NCI-H82 treated with DMSO at 0.1 percent for 48 hours (cell line): Measurements from ENCODE around the gene PROP1.
"Not testable (repeated sequence)": the region's sequence is repeated elsewhere in the genome, so short reads cannot be mapped to it uniquely, and the experiment has no call there.

Source experiments
- DNase-seq: peaks from one replicate; lab custom pipeline; 2025; ENCODE audit not compliant: unreplicated experiment; lab: John Stamatoyannopoulos, UW

PROP1 gene

DNA sequence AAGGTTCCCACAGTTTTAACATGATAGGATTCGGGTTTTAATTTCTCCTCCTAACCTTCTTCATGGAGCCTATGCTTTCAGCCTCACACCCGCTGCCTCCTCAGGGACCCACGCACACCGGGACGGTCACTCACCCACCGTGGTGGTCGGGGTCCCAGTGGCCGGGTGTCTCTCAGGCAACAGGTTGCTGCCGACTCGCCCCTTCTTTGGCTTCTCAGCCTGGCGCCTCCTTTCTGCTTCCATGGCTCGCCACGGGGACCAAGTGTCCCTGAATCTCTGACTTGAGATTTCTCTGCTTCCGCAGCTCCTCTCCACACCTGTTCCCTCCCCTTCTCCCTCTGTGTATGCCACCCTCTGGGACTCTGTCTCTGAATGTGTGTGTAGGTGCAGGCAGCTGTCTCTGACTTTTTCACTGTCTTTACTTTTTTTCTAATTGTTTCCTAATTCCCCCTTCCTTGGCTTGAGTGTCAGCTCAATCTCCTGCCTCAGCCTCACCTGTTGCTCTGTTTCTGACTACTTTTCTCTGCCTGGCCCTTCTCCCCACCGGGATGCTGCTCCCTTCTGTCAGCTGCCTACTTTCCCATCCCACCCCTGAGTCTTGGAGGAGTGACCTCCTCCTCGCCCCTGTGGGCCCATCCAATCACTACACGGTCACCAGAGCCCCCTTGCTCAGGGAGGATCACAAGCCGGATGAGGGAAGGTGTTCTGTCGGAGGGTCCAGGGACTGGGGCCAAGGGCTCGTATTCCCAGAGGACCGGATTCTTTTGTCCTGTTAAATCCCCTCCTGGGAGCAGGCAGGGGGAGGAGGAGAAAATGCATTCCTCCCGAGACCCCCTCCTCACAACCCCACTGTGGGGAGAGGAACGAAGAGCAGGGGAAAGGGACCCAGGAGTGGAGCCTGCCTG lies at the start of gene PROP1:
PROP1 (minus strand) TSS at position 552 of the 905 bp plus-strand sequence; CDS start at position 243, 309 bp downstream.
- DNase-seq, result no peak

DNA sequence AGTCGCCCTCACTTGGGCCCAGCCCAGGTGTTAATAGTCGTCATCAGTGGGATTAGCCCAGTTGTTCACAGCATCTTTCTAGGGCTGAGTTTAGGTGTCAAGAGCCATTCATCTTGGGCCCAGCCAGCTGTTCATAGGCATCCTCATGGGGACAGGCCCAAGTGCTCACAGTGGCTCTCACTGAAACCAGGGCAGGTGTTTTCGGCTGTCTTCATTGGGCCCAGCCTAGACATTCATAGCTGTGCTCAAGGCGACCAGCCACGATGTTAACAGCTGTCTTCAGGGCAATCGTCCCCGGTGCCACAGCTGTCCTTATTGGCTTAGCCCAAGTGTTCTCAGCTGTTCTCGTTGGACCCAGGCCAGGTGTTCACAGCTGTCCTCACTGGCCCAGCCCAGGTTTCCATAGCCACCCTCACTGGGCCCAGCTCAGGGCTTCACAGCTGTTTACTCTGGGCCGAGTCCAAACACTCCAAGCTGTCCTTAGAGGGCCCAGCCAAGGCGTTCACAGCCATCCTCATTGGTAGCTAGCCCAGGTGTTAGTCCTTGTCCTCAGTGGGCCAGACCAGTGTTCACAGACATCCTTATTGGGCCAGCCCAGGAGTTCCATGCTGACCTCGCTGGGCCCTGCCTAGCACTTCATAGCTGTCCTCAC lies 23.5 kb upstream of the PROP1 start:
- DNase-seq, result not testable (repeated sequence)

DNA sequence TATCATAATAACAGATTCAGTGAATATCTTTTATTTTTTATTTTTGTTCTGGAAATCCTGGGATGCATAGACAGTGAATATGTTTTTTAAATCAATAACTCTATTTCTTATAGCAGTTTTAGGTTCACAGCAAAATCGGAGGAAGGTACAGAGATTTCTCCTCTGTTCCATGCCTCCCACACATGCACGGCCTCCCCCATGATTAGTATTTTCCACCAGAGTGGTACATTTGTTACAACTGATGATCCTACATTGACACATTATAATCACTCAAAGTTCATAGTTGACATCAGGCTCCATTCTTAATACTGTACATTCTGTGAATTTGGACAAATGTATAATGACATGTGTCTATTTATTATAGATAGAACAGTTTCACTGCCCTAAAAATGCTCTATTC lies 16.7 kb upstream of the PROP1 start:
- not testable (repeated sequence) for DNase-seq

DNA sequence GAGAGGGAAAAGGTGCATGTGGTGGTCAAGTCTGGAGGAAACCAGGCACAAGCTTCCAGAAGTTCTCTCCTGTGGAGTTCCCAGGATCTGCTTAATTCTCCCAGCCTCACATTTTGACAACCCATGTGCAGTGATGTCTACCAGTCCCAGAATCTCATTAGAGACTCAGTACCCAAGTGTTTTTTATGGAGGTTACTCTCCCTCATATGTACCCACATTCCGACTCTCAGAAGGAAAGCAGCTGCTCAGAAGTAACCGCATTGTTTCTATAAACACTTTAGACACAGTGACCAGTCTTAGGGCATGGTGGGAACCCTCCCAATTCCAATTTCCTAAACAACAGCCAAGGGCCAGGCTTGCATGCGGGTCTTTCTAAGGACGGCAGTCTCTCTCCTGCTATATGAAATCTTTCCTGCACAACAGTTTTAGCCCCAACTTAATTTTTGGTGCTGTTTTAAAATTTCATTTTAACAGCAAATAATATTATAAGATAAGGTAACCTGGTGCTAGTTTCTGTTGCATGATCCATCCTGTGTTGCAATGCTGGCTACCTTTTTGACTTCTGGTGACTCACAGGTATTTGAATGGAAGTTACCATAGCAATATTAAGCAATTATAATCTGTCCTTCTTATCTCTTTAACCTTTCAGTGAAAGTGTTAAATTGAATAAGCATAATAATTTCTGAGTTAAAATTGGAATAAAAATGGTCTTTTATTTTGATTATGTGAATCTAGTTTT lies 15.9 kb upstream of the PROP1 start:
- not testable (repeated sequence) for DNase-seq

DNA sequence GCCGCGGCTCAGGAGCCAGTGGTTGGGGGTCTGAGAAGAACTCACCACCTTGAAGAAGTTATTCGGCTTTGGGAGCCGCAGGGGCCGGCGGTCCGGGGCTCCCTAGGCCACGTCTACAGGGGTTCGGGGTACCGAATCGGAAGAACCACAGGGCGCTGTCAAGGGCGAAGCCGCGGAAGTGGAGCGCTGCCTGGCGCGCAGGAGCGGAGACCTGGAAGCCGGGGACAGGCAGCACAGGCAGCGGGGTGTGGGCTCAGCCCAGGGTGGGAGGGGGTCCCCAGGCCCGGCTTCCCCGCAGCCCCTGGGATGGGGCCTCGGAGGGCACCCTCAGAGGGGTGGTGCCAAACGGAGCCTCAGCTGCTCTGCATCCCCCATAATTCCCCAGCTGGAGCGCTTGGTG lies 11.2 kb upstream of the PROP1 start:
- DNase-seq, result not testable (repeated sequence)

DNA sequence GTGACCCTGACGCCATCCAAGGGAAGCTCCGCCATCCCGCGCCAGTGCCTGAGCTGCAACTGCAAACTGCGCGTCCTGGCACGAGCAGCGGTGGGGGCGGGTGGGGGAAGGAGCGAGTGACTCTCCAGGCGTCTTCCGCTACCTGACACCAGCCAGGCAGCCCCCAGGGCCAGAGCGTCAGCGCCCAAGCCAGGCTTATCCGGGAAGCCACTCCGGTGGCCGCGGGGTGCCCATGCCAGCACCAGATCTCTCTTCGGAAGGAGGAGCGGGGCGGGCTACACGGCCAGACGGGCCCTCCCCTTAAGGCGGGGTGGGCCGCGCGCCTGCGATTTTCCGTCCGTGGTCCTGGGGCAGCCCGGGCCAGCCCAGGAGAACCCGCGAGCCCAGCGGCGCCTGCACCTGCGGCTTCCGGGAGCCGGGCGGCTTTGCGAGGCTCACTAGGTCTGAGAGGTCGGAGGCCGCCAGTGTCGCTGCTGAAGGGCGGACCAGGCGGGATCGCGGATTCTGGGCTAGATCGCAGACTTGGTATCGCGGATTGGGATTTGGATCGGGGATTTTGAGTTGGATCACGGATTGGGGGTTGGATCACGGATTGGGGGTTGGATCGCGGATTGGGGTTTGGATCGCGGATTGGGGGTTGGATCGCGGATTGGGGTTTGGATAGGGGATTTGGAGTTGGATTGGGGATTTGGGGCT lies 10.6 kb upstream of the PROP1 start:
- not testable (repeated sequence) for DNase-seq

DNA sequence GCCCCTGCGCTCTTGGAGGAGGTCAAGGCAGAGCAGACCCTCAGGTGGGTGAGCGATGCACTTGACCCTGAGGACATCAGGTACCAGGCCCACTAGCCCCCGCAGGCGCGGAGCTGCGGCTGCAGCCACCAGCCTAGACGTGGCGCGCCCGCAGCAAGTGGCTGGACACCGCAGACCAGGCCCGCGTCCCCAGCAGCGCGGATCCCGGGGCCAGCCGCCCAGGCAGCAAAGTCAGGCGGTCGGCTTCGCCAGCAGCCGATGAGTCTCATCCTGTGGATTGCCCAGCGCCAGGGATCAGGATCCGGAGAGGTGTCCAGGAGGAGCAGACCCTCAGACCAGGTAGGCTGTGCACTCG lies 10.1 kb upstream of the PROP1 start:
- DNase-seq, result not testable (repeated sequence)

DNA sequence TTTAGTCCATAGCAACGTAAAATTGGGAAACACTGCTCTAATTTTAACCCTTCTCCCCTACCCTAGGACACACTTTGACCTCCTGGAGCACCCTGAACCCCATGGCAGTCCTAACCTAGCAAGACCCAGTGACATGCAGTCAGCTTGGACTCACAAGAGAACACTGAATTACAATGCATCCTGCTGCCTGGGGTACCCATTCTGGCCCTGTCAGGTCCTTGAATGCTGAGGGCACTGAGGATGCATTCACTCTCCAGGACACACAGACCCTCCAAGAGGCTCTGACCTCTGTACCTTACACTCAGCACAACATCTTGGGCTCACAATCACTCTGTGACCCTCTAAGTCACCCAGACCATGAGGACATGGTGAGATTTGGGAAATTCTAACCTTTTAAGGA lies 1.8 kb upstream of the PROP1 start:
- no peak for DNase-seq

DNA sequence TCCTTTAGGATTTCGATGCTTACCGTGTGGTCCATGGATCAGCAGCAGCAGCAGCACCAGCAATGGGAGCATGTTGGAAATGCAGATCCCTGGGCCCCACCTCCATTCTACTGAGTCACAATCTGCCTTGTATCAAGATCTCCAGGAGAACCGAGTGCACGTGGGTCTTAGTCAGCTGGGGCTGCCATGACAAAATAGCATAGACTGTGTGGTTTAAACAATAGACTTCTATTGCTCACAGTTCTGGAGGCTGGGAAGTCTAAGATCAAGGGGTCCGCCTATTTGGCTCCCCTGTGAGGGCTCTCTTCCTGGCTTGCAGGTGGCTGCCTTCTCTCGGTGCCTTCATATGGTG lies 1.3 kb upstream of the PROP1 start:
- no peak for DNase-seq

DNA sequence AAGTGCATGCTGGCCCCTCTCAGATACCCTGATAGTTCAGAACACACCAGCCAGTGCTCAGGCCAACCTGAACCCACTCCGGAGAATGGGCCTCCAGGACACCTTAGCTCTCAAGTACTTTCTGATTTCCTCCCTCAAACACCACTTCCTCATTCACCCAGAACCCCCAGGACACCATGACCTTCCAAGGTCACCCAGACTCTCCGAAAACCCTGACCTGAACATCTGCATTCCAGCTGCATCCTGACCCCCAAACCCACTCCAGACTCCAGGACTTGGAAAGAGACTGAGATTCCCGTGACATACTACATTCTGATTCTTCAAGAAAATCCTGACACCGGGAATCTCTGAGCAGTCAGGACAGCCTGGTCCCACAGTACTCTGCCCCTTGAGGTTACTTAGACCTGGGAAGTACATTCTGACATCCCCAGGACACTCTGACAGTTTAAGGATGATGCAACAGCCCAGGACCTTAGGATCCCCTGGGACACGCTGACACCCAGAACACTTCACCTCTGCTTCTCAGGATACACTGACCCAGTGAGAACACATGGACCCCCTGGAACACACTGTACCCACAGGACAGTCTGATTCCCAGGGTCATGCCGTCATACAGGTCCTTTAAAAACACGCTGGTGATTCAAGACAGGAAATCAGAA lies 747 bp upstream of the PROP1 start:
- no peak for DNase-seq

DNA sequence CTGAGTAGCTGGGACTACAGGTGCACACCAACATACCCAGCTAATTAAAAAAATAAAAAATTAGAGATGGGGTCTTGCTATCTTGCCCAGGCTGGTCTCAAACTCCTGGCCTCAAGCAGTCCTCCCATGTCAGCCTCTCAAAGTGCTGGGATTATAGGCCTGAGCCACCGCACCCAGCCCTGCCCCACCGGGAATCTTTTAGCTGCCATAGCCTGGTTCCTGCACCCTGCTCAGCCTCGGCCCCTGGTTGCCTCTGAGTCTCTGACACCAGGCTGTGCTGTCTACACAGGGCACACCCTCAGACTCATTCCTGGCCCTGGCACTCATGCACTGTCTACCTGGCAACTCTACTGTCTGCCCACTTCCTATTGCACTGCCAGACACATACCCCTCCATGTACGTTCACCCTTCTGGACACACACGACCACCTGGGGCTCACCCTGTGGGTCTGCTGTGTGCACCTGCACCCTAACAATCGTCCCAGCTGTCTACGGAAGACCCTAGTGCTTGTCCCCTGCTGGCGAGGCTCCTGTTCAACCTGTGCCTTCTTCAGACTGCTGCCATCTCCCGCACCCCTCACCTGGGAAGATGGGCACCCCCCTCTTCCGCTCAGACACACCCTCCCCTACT lies 1.4 kb downstream of the PROP1 start:
- DNase-seq, result no peak

DNA sequence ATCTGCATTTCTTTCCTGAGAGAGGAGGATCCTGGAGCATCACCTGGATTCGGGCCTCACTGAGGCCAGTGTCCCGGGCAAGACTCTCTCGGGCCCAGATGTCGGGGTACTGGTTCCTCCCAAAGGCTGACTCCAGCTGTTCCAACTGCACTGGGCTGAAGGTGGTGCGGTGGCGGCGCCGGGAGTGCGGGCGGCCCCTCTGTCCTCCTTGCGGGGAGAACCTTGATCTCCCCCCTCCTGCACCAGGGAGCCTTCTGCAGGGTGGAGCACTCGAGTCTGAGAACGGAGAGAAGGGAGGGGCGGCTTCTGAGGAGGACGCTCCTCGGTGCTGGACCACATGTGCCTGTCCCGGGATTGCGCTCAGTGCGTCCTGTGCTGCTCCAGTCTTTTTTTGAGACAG lies 2.0 kb downstream of the PROP1 start:
- no peak for DNase-seq

DNA sequence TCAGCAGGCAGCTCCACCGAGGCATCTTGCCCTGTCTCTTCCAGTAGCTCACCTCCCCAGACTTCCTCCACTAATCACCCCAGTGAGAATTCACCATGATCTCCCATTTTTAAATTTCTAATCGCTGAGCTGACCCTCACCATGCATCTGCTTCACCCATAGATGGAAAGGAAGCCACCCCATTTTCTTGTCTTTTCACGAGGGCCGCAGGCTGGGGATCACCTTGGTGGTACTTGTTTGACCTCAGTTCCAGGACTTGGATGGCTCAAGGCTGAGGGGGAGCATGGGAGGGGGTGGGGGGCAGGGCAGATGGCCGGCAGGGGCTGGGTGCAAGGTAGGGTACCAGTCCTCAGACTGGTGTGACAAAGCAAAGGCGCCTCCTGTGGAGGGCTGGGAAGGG lies 3.6 kb downstream of the PROP1 start:
- DNase-seq, result no peak

DNA sequence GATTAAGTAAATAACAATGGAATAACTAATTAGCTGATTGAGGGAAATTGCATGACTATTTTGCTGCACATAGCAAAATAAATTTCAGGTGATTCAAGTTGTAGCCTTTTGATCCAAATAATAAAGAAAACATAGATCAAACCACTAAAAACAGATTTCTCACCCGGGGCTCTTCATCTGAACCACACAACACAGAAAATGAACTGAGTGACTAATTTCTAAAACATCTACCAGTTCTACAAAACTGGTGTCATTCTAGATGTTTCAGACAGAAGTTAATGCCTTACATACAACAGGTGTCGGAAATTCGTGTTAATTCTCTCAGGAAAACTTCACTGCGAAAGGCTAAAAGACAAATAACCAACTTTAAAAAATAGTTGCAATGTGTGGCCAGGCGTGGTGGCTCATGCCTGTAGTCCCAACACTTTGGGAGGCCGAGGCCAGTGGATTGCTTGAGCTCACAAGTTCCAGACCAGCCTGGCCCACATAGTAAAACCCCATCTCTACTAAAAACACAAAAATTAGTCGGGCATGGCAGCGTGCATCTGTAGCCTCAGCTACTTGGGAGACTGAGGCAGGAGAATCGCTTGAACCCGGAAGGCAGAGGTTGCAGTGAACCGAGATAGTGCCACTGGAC lies 6.9 kb downstream of the PROP1 start:
- no peak for DNase-seq

DNA sequence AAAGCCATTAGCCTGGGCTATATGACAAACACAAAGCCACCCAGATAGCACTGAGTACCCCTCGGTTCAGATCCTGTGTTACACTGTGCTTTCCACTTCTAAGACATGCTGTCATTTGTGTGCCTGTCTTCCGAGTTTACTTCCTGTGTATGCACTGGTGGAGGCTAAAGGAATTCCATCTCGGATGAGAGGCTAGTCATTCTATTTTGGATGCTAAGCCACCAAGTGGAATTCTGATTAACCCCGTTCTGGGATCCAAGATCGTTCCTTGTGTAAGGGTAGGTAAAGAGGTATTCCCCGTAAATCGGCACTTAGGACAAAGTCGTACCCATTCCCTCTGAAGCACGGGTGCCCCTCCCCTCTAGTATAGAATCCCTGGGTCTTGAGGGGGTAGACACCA lies 8.7 kb downstream of the PROP1 start:
- DNase-seq, result no peak

DNA sequence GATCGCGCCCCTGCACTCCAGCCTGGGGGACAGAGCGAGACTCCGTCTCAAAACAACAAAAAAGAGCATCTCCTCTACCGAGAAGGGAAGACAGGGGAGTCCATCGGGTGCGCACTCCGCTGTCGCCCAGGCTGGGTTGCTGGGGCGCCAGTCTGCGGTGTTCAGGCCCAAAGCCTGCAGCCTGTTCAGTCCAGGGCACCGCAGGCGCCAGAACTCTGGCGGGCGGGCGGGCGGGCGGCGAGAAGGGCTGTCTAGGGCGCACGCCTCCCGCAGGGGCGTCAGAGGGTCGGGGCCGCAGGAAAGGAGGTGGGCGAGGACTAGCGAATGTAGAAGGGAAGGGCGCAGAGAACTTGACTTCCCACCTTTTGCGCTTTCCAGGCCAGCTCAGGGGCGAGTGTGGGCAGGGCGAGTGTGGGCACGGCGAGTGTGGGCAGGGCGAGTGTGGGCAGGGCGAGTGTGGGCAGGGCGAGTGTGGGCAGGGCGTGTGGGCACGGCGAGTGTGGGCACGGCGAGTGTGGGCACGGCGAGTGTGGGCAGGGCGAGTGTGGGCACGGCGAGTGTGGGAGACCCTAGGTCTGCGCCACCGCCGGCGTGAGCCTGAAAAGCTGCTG lies 10.5 kb downstream of the PROP1 start:
- DNase-seq, result no peak

DNA sequence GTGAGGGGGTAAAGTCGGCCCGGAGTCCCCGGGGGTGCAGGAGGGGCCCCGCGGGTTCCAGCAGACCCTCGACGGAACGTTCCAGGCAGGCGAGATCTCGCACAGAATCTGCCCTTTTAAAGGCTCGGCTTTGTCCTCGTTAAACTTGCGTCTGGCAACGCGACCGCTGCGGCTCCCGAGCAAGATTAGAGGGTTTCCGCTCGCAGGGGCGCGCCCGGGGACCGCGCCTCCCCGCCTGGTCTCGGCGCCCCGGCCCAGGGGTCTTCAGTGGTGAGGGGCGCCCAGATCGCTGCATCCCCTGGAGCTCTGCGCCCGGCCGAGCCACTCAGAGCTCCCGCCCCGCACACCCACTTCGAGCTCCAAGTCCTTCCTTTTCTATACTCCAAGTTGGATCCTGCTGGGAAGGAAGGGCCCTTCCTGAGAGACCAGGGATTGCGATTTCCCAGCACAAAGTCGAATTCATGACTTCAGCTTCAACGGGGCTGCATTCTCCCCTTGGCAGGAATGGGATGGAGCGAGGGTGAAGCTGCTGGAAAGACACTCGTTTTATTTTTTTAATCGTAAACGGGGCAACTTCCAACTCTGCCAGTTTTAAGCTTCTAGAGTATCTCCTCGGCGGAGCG lies 11.3 kb downstream of the PROP1 start:
- DNase-seq, result no peak

DNA sequence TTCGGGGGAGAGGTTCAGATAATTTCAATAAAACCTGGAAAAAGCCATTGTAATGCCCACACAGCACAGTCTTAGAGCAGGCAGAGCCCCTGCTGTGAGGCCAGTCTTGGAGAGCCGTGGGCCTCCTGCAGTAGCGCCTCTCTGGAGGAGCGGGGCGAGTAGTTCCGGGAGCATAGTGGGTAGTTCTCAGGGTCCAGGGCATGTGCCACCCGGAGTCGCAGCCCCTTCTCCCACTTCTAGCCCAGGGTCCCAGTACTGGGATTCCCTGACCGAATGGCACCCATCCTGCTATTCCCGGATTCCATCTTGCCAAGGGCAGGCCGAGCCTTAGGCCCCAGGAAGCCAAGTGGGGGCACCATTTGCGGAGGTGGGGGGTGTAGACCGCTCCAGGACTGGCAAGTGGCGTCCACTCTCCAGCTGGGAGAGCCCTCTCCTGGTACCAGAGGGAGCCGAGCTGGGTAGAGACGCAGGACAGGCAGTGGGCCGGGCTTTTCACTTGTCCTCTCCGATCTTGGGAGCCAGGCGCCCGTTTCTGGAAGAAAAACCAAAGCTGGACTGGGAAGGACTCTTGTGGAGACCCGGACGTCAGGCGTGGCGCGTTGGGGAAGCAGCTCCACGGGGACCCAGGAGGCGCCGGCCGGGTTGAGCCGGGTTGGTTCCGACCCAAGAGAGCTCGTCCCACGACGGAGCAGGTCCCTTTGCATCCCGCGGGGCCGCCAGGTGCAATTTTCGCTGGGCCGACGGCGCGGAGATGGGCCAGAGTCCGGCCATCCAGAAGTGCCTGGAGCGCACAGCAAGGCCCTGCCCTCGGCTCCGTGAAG lies 12.1 kb downstream of the PROP1 start:
- no peak for DNase-seq
